ENCODE measurements around the gene TNRC6C.
A peak's percentile ranks its signal among the peaks of the same experiment; 100 is the strongest.

TNRC6C gene

GRCh38 chr17:77946900-77947645, 11.4 kb upstream of the TNRC6C start:
- H3K27me3 ChIP-seq (ENCODE audit: control insufficient read depth, insufficient read depth, low read length, poor library complexity, severe bottlenecking): no peaks in the 10 kb centered on the region
- H3K36me3 ChIP-seq (ENCODE audit: control insufficient read depth, insufficient read depth, low read length): no peaks in the 10 kb centered on the region
- H3K9me3 ChIP-seq (ENCODE audit: control insufficient read depth, low read length): no peaks in the 10 kb centered on the region

GRCh38 chr17:77948690-77949114, 9.8 kb upstream of the TNRC6C start:
- Histone ChIP-seq H3K27me3 (ENCODE audit: control insufficient read depth, insufficient read depth, low read length, poor library complexity, severe bottlenecking) (no peaks in the 10 kb centered on the region), H3K4me3 (ENCODE audit: insufficient read depth, low read depth, low read length) (no peak overlapping the region), H3K9me3 (ENCODE audit: control insufficient read depth, low read length) (no peaks in the 10 kb centered on the region), H3K36me3 (ENCODE audit: control insufficient read depth, insufficient read depth, low read length) (no peaks in the 10 kb centered on the region), H3K4me1 (ENCODE audit: control insufficient read depth, insufficient read depth, low read length) (no peaks in the 10 kb centered on the region), H3K27ac (ENCODE audit: insufficient read depth, low read depth, low read length, poor library complexity, severe bottlenecking) (no peak overlapping the region)
- WGBS, 2 experiments: 48 to 53% methylated on average over 3 of the region's 3 CpGs

More at GRCh38 chr17:77946900-77947645, 11.4 kb upstream of the TNRC6C start:
- Histone ChIP-seq H3K27ac (ENCODE audit: insufficient read depth, low read depth, low read length, poor library complexity, severe bottlenecking) (no peak overlapping the region), H3K4me3 (ENCODE audit: insufficient read depth, low read depth, low read length) (no peak overlapping the region), H3K4me1 (ENCODE audit: control insufficient read depth, insufficient read depth, low read length) (peaks cover 5% of the 10 kb centered on the region)
- 94 to 95% methylated on average over 6 of the region's 6 CpGs for WGBS, 2 experiments

- Histone ChIP-seq H3K27me3 (ENCODE audit: control insufficient read depth, insufficient read depth, low read length, poor library complexity, severe bottlenecking) (peaks cover 9% of the 10 kb centered on the region), H3K36me3 (ENCODE audit: control insufficient read depth, insufficient read depth, low read length) (no peaks in the 10 kb centered on the region), H3K4me1 (ENCODE audit: control insufficient read depth, insufficient read depth, low read length) (no peaks in the 10 kb centered on the region), H3K9me3 (ENCODE audit: control insufficient read depth, low read length) (no peaks in the 10 kb centered on the region), H3K27ac (ENCODE audit: insufficient read depth, low read depth, low read length, poor library complexity, severe bottlenecking) (no peak overlapping the region), H3K4me3 (ENCODE audit: insufficient read depth, low read depth, low read length) (no peak overlapping the region)
- 89 to 90% methylated on average over 5 of the region's 5 CpGs for WGBS, 2 experiments
Measured at GRCh38 chr17:77951123-77951522, 7.4 kb upstream of the TNRC6C start.

- Histone ChIP-seq H3K9me3 (ENCODE audit: control insufficient read depth, low read length) (no peaks in the 10 kb centered on the region), H3K27ac (ENCODE audit: insufficient read depth, low read depth, low read length, poor library complexity, severe bottlenecking) (no peak overlapping the region), H3K4me3 (ENCODE audit: insufficient read depth, low read depth, low read length) (no peak overlapping the region), H3K27me3 (ENCODE audit: control insufficient read depth, insufficient read depth, low read length, poor library complexity, severe bottlenecking) (peaks cover 22% of the 10 kb centered on the region), H3K4me1 (ENCODE audit: control insufficient read depth, insufficient read depth, low read length) (no peaks in the 10 kb centered on the region), H3K36me3 (ENCODE audit: control insufficient read depth, insufficient read depth, low read length) (no peaks in the 10 kb centered on the region)
- 86 to 94% methylated on average over 5 of the region's 5 CpGs for WGBS, 2 experiments
Measured at GRCh38 chr17:77952368-77952767, 6.1 kb upstream of the TNRC6C start.

- no peak overlapping the region for H3K27ac ChIP-seq (ENCODE audit: insufficient read depth, low read depth, low read length, poor library complexity, severe bottlenecking)
- H3K36me3 ChIP-seq (ENCODE audit: control insufficient read depth, insufficient read depth, low read length): no peaks in the 10 kb centered on the region
- no peaks in the 10 kb centered on the region for H3K9me3 ChIP-seq (ENCODE audit: control insufficient read depth, low read length)
- H3K27me3 ChIP-seq (ENCODE audit: control insufficient read depth, insufficient read depth, low read length, poor library complexity, severe bottlenecking): peaks cover 29% of the 10 kb centered on the region
- WGBS, 2 experiments: 22 to 23% methylated on average over 24 of the region's 24 CpGs
- peak overlapping the region; percentile 79 for H3K4me3 ChIP-seq (ENCODE audit: insufficient read depth, low read depth, low read length)
- peaks cover 3% of the 10 kb centered on the region for H3K4me1 ChIP-seq (ENCODE audit: control insufficient read depth, insufficient read depth, low read length)
Measured at GRCh38 chr17:77957235-77957856, 1.2 kb upstream of the TNRC6C start.

DNA sequence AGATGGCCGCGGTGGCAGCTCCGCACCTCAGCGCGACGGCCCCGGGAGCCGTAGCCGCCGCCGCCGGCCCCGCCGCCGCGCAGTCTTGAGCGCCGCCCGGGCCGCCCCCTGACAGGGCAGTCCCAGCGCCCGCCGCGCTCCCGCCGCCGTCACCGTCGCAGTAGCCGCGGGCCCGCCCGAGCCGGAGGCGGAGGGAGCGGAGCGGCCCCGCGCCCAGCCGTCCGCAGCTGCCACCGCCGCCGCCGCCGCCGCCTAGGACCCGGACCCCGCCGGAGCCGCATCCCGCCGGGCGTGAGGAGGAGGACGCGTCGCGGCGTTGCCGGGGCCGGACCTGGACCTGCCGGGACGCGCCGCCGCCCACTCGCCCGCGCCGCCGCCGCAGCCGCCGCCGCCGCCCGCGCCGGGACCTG, 218 bp downstream of the TNRC6C start:
- Histone ChIP-seq H3K36me3 (ENCODE audit: control insufficient read depth, insufficient read depth, low read length) (no peaks in the 10 kb centered on the region), H3K27me3 (ENCODE audit: control insufficient read depth, insufficient read depth, low read length, poor library complexity, severe bottlenecking) (peaks cover 29% of the 10 kb centered on the region), H3K27ac (ENCODE audit: insufficient read depth, low read depth, low read length, poor library complexity, severe bottlenecking) (no peak overlapping the region), H3K4me1 (ENCODE audit: control insufficient read depth, insufficient read depth, low read length) (peaks cover 5% of the 10 kb centered on the region), H3K9me3 (ENCODE audit: control insufficient read depth, low read length) (no peaks in the 10 kb centered on the region), H3K4me3 (ENCODE audit: insufficient read depth, low read depth, low read length) (peak overlapping the region; percentile 79)
- 0% methylated on average over 79 of the region's 79 CpGs for WGBS, 2 experiments

DNA sequence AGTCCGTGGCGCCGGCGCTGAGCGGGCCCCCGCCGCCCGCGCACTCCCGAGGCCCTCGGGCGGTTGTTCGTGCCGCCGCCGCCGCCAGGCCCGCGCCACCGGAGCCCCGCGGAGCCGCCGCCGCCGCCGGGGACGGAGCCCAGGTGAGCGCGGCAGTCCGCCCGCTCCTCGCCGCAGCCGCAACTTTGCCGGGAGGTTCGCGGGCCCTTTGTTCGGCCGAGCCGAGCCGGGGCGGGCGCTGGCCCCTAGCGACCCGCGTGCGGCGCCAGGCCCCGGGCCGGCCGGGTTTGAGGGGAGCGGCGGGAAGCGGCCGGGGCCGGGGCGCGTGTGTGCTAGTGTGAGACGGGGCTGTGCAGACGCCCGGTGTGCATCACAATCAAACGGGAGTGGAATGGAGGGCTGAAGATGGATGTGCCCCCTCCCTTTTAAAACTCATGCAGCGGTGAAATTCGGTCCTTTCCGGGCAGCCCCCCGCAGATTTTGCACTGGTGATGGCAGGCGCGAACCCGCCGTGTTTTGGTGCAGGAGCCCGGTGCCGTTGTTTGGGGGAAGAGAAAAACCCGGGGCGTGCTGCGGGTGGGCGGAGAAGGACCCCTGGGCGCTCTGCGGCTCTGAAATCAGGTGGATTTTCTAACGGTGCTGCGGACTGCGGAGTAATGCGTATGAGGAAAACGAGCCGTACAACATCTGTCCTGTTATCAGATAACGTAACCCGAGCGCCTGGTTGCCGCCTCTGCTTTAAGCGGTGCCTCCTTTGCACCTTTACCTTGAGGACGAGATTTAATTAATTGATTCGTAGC, 823 bp downstream of the TNRC6C start:
- Histone ChIP-seq H3K36me3 (ENCODE audit: control insufficient read depth, insufficient read depth, low read length) (no peaks in the 10 kb centered on the region), H3K27ac (ENCODE audit: insufficient read depth, low read depth, low read length, poor library complexity, severe bottlenecking) (no peak overlapping the region), H3K4me3 (ENCODE audit: insufficient read depth, low read depth, low read length) (peak overlapping the region; percentile 79), H3K27me3 (ENCODE audit: control insufficient read depth, insufficient read depth, low read length, poor library complexity, severe bottlenecking) (peaks cover 29% of the 10 kb centered on the region), H3K4me1 (ENCODE audit: control insufficient read depth, insufficient read depth, low read length) (peaks cover 6% of the 10 kb centered on the region), H3K9me3 (ENCODE audit: control insufficient read depth, low read length) (no peaks in the 10 kb centered on the region)
- WGBS, 2 experiments: 0% methylated on average over 92 of the region's 92 CpGs

GRCh38 chr17:77959926-77960521, 1.5 kb downstream of the TNRC6C start:
- Histone ChIP-seq H3K27ac (ENCODE audit: insufficient read depth, low read depth, low read length, poor library complexity, severe bottlenecking) (no peak overlapping the region), H3K4me3 (ENCODE audit: insufficient read depth, low read depth, low read length) (peak overlapping the region; percentile 79), H3K9me3 (ENCODE audit: control insufficient read depth, low read length) (no peaks in the 10 kb centered on the region), H3K36me3 (ENCODE audit: control insufficient read depth, insufficient read depth, low read length) (no peaks in the 10 kb centered on the region), H3K27me3 (ENCODE audit: control insufficient read depth, insufficient read depth, low read length, poor library complexity, severe bottlenecking) (peaks cover 24% of the 10 kb centered on the region), H3K4me1 (ENCODE audit: control insufficient read depth, insufficient read depth, low read length) (peaks cover 8% of the 10 kb centered on the region)
- WGBS, 2 experiments: 2% methylated on average over 23 of the region's 23 CpGs

DNA sequence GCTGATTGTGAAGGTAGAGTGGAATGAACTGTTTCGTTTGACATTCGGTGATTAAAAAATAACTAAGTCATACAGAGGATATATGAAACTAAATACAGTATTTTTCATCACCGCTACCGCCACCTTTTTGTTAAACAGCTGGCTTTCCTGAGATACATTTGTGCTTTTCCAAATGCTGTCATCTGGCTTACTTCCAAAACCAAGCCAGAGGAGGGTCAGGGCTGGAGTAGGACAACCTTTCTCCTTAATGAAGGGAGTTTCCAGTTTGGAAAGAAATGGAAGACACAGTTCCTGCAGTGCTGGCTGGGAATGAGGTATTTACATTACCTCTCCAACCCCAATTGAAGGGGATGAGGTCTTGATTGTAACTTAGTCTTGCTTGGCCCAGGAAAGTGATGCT, 3.2 kb downstream of the TNRC6C start:
- 96 to 100% methylated on average over 4 of the region's 4 CpGs for WGBS, 2 experiments
- Histone ChIP-seq H3K36me3 (ENCODE audit: control insufficient read depth, insufficient read depth, low read length) (no peaks in the 10 kb centered on the region), H3K9me3 (ENCODE audit: control insufficient read depth, low read length) (no peaks in the 10 kb centered on the region), H3K27ac (ENCODE audit: insufficient read depth, low read depth, low read length, poor library complexity, severe bottlenecking) (no peak overlapping the region), H3K4me3 (ENCODE audit: insufficient read depth, low read depth, low read length) (no peak overlapping the region), H3K4me1 (ENCODE audit: control insufficient read depth, insufficient read depth, low read length) (peaks cover 8% of the 10 kb centered on the region), H3K27me3 (ENCODE audit: control insufficient read depth, insufficient read depth, low read length, poor library complexity, severe bottlenecking) (peaks cover 13% of the 10 kb centered on the region)

GRCh38 chr17:77962348-77962747, 3.8 kb downstream of the TNRC6C start:
- 68 to 78% methylated on average over 6 of the region's 6 CpGs for WGBS, 2 experiments
- Histone ChIP-seq H3K27me3 (ENCODE audit: control insufficient read depth, insufficient read depth, low read length, poor library complexity, severe bottlenecking) (peaks cover 7% of the 10 kb centered on the region), H3K4me1 (ENCODE audit: control insufficient read depth, insufficient read depth, low read length) (peaks cover 8% of the 10 kb centered on the region), H3K36me3 (ENCODE audit: control insufficient read depth, insufficient read depth, low read length) (no peaks in the 10 kb centered on the region), H3K27ac (ENCODE audit: insufficient read depth, low read depth, low read length, poor library complexity, severe bottlenecking) (no peak overlapping the region), H3K4me3 (ENCODE audit: insufficient read depth, low read depth, low read length) (no peak overlapping the region), H3K9me3 (ENCODE audit: control insufficient read depth, low read length) (no peaks in the 10 kb centered on the region)
